Kidney (tissue), 22 donors: ENCODE data around the gene CD99L2. TPM values are rescaled to one million over a fixed set of nuclear protein-coding genes. Genes with fewer than 3 reads are reported as not detected.

Experiments
- DNase-seq, 5 donors: peaks; one replicate each; pipeline ENCODE4 v3.0.0-alpha.2; 2013 to 2020
- FAIRE-seq: peaks from 2 replicates; lab custom pipeline; 2012; peaks lifted over from hg19 to GRCh38; lab: Jason Lieb, UNC
- H3K27ac ChIP-seq, 2 donors: one replicate each; pipeline ENCODE4 v1.7.0; 2013; ENCODE audit warnings: low read depth in 2 of 2, low read length in 2 of 2, inconsistent platforms in 1 of 2
- H3K27me3 ChIP-seq: one replicate; pipeline ENCODE4 v1.7.1; 2013; ENCODE audit warnings: low read length, inconsistent platforms; ENCODE audit not compliant: control insufficient read depth, insufficient read depth
- H3K36me3 ChIP-seq, 3 donors: one replicate each; pipeline versions ENCODE4 v1.7.0 to v1.7.1; 2013; ENCODE audit warnings: low read length in 3 of 3, control low read depth in 1 of 3, inconsistent platforms in 1 of 3; ENCODE audit not compliant: insufficient read depth in 3 of 3, control insufficient read depth in 2 of 3
- H3K4me1 ChIP-seq, 3 donors: one replicate each; pipeline versions ENCODE4 v1.7.0 to v1.7.1; 2013; ENCODE audit warnings: low read length in 3 of 3, inconsistent platforms in 1 of 3, low read depth in 1 of 3; ENCODE audit not compliant: control insufficient read depth in 2 of 3, insufficient read depth in 2 of 3
- H3K4me3 ChIP-seq, 3 donors: one replicate each; pipeline versions ENCODE4 v1.7.0 to v1.8.1; 2013; ENCODE audit warnings: low read length in 3 of 3, control low read depth in 1 of 3, inconsistent platforms in 1 of 3
- H3K9ac ChIP-seq, 3 donors: one replicate each; pipeline versions ENCODE4 v1.7.0 to v1.7.1; 2013; ENCODE audit warnings: low read length in 3 of 3, control low read depth in 1 of 3, inconsistent platforms in 1 of 3
- H3K9me3 ChIP-seq, 3 donors: one replicate each; pipeline versions ENCODE4 v1.7.0 to v1.7.1; 2013; ENCODE audit warnings: low read length in 3 of 3, control low read depth in 1 of 3, inconsistent platforms in 1 of 3; ENCODE audit not compliant: control insufficient read depth in 2 of 3, insufficient read depth in 1 of 3
- intact Hi-C: fragments of 100-400 bp; cut with DNase I; formaldehyde crosslinking; loops from one replicate; pipeline ENCODE4 v1.11.1; 2022
- long read RNA-seq, 10 donors: library from polyadenylated mRNA in 1 of 10; unstranded in 1 of 10; transcript quantifications; one replicate each; pipeline ENCODE4 v2.0.0 and lab custom pipeline, GENCODE V29; 2021 to 2026
- polyA plus RNA-seq: library from polyadenylated mRNA; stranded (reverse); fragments of 350-450 nt; fragmentation: Illumina TruSeq; extraction: RNeasy Lipid Tissue Mini Kit (QIAGEN cat#74804); gene quantifications from one replicate; pipeline ENCODE4 v1.2.3, GENCODE V29; 2014; ENCODE audit warnings: low read depth, low replicate concordance; ENCODE audit not compliant: insufficient read depth
- total RNA-seq: library from RNA; stranded (reverse); fragmentation: NEBNext Ultra II Directional; extraction: Animal tissue kit (Norgen Biotek cat#: 25700); gene quantifications from one replicate; pipeline ENCODE4 v1.2.1, GENCODE V29; 2021
- TF ChIP-seq, protein P1 (sequence below): IDR thresholded peaks from 3 replicates; pipeline ENCODE4 v1.5.1; 2012; ENCODE audit warnings: mild to moderate bottlenecking, moderate library complexity, borderline replicate concordance; ENCODE audit not compliant: insufficient read depth; ENCODE audit errors: extremely low read depth
- donor health status: control.
- donor health status: control.
- donor health status: control.
- donor health status: control.
- donor health status: control.
- donor health status: DM: yes; HTN: yes; CAD: no.
- donor health status: Normal renal cell carcinoma (clear cell type).

Gene CD99L2, protein sequence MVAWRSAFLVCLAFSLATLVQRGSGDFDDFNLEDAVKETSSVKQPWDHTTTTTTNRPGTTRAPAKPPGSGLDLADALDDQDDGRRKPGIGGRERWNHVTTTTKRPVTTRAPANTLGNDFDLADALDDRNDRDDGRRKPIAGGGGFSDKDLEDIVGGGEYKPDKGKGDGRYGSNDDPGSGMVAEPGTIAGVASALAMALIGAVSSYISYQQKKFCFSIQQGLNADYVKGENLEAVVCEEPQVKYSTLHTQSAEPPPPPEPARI
- 38.0 TPM for total RNA-seq
- 30.9 TPM for polyA plus RNA-seq
- long read RNA-seq, donor 1, partial matches to known transcripts = 0 of 5 reads
- long read RNA-seq, donor 1, other reads (novel, unspliced or antisense) = 0 of 5 reads
- long read RNA-seq, donor 2, partial matches to known transcripts = 0 of 4 reads
- long read RNA-seq, donor 2, other reads (novel, unspliced or antisense) = 0 of 4 reads
- long read RNA-seq, donor 3, partial matches to known transcripts = 0 of 3 reads
- long read RNA-seq, donor 3, other reads (novel, unspliced or antisense) = 0 of 3 reads
- long read RNA-seq, donor 4, partial matches to known transcripts = 0 of 2 reads
- long read RNA-seq, donor 4, other reads (novel, unspliced or antisense) = 0 of 2 reads
- long read RNA-seq, donor 5 = 0 reads
- long read RNA-seq, donor 6 = 0 reads
- long read RNA-seq, donor 7, transcript CD99L2-203 (11 exons, 3,604 nt) = major isoform, 14 of 36 reads
- long read RNA-seq, donor 7, partial matches to known transcripts = 3 of 36 reads
- long read RNA-seq, donor 7, other reads (novel, unspliced or antisense) = 19 of 36 reads
- long read RNA-seq, donor 8, partial matches to known transcripts = 0 of 1 reads
- long read RNA-seq, donor 8, other reads (novel, unspliced or antisense) = 0 of 1 reads
- long read RNA-seq, donor 9, partial matches to known transcripts = 23 of 25 reads
- long read RNA-seq, donor 9, other reads (novel, unspliced or antisense) = 0 of 25 reads
- long read RNA-seq, donor 10, partial matches to known transcripts = 0 of 4 reads
- long read RNA-seq, donor 10, other reads (novel, unspliced or antisense) = 0 of 4 reads

DNA sequence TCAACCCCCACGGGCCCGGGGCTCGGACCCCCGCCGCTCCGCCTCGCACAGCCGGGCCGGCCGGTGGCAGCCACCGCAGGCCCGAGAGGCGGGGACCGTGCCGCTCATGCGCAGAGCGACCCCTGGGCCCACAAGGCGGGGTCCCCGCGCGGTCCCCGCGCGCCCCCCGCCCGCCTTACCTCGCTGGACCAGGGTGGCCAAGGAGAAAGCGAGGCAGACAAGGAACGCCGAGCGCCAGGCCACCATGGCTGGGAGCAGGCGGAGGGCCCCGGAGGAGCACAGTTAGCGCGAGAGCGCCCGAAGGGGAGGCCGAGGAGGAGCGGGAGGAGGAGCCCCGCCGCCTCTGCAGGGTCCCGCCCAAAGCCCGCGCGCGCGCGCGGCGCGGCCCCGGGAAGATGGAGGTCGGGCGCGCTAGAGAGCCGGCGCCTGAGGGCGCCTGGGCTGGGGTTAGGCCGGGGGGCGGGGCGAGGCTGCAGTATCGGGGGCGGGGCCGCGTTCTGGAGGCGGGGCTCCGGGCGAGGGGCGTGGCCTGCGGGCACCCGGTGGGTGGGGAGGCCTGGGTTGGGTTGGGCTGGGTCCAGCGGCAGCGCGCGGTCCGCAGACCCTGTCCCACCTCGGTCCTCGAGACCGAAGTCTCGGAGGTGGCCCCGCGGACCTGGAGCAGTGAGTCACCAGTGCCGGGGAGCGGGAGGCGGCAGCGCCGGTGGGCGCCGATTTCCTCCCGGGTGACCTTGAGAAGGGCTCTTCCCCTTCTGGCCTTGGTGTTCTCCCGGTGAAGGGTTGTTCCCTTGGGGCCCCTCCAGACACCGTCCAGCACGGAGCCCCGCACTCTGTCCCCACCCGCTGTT is at the start of gene CD99L2:
TSS of gene CD99L2 (minus strand) at position 326 of the 848 bp plus-strand sequence. CDS start at position 246, 80 bp downstream.
- H3K9ac ChIP-seq = peak within 1 kb of the TSS; percentile 43 to 55 (median 48)
- H3K4me1 ChIP-seq = peaks cover 0 to 6% (median 0%) of the 10 kb centered on the region in 3 donors
- H3K27me3 ChIP-seq = no peaks in the 10 kb centered on the region
- intact Hi-C loops = no loop called here
- no peaks in the 10 kb centered on the region for H3K9me3 ChIP-seq
- peak; percentile 90 to 96 (median 94) for DNase-seq
- peak within 1 kb of the TSS; percentile 28 to 63 for H3K27ac ChIP-seq
- H3K36me3 ChIP-seq = no peaks in the 10 kb centered on the region
- no peak for FAIRE-seq
- peak within 1 kb of the TSS; percentile 64 to 71 (median 69) for H3K4me3 ChIP-seq
- TF ChIP-seq, protein P1, sequence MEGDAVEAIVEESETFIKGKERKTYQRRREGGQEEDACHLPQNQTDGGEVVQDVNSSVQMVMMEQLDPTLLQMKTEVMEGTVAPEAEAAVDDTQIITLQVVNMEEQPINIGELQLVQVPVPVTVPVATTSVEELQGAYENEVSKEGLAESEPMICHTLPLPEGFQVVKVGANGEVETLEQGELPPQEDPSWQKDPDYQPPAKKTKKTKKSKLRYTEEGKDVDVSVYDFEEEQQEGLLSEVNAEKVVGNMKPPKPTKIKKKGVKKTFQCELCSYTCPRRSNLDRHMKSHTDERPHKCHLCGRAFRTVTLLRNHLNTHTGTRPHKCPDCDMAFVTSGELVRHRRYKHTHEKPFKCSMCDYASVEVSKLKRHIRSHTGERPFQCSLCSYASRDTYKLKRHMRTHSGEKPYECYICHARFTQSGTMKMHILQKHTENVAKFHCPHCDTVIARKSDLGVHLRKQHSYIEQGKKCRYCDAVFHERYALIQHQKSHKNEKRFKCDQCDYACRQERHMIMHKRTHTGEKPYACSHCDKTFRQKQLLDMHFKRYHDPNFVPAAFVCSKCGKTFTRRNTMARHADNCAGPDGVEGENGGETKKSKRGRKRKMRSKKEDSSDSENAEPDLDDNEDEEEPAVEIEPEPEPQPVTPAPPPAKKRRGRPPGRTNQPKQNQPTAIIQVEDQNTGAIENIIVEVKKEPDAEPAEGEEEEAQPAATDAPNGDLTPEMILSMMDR = no peak

- Histone ChIP-seq H3K4me3 (no peak overlapping the region), H3K36me3 (no peaks in the 10 kb centered on the region), H3K27me3 (no peaks in the 10 kb centered on the region), H3K9ac (no peak overlapping the region), H3K9me3 (no peaks in the 10 kb centered on the region), H3K27ac (no peak overlapping the region), H3K4me1 (no peaks in the 10 kb centered on the region)
- intact Hi-C loops = no loop called here
- no peak for DNase-seq
- FAIRE-seq = no peak
- TF ChIP-seq, protein P1 = no peak
Measured at GRCh38 chrX:150944233-150944632, 45.8 kb upstream of the CD99L2 start.

DNA sequence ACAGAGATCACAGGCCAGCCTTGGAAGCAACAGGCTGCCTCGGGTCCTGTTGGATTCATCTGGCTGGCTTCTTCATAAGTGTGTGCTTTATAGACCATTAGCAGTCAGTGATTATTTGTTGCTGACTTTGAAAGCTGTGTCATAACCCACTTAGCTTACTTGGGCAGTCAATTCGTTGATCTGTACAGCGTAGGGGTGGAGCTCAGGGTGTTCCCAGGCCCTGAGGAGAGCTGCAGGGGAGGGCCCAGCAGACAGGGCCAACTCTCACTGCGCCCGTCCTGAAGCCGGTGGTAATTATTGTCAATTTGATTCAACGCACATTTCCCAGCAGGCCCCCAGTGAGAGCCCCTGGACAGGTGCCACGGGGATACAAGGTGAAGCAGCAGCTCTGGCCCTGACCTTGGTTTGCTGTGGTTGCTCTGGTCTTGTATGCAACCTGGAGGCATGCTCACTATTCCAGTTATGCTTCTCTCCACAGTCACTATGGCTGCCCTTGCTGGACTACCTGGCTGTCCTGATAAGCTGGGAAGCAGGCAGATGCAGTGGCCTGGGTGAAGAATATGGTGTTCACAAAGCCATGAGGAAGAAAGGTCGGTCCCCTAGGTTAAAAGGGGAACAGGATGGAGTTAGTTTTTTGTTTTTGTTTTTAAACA is 44.6 kb upstream of the CD99L2 start:
- no peak for FAIRE-seq
- TF ChIP-seq, protein P1 = no peak

More for the DNA sequence above, 44.6 kb upstream of the CD99L2 start:
- H3K9me3 ChIP-seq = no peaks in the 10 kb centered on the region
- no peaks in the 10 kb centered on the region for H3K36me3 ChIP-seq
- DNase-seq = no peak
- H3K4me1 ChIP-seq = no peaks in the 10 kb centered on the region
- H3K9ac ChIP-seq = no peak overlapping the region
- H3K27me3 ChIP-seq = no peaks in the 10 kb centered on the region
- intact Hi-C loops = no loop called here
- H3K4me3 ChIP-seq = no peak overlapping the region
- H3K27ac ChIP-seq = no peak overlapping the region
